RWPE2 (cell line): ENCODE results near the gene GPC5.

Experiments used
- ATAC-seq: fragments of 200-7000 bp; cut with Tn5 transposase; 3 replicates; pipeline ENCODE4 v1.9.1; 2021; ENCODE audit warnings: low read depth
- DNase-seq: peaks from one replicate; pipeline ENCODE4 v3.0.0-alpha.2; 2020; ENCODE audit warnings: low spot score
- H3K27ac ChIP-seq: fragments of 450-650 bp; 2 replicates; pipeline ENCODE4 v1.5.1; 2017; ENCODE audit warnings: mild to moderate bottlenecking; ENCODE audit not compliant: poor library complexity, severe bottlenecking
- H3K27me3 ChIP-seq: fragments of 250-450 bp; sonication (Bioruptor Pico); 2 replicates; pipeline ENCODE4 v1.5.1; 2021; ENCODE audit warnings: mild to moderate bottlenecking, moderate library complexity; ENCODE audit not compliant: insufficient read depth, poor library complexity, severe bottlenecking
- H3K36me3 ChIP-seq: fragments of 250-450 bp; sonication (Bioruptor Pico); 2 replicates; pipeline ENCODE4 v1.5.1; 2020; ENCODE audit warnings: low read depth, mild to moderate bottlenecking, moderate library complexity
- H3K4me1 ChIP-seq: fragments of 250-450 bp; sonication (Bioruptor Pico); 2 replicates; pipeline ENCODE4 v1.5.1; 2021; ENCODE audit warnings: mild to moderate bottlenecking, moderate library complexity; ENCODE audit not compliant: insufficient read depth, poor library complexity, severe bottlenecking
- H3K4me3 ChIP-seq: fragments of 250-450 bp; sonication (Bioruptor Pico); 2 replicates; pipeline ENCODE4 v1.5.1; 2021; ENCODE audit warnings: mild to moderate bottlenecking, moderate library complexity; ENCODE audit not compliant: severe bottlenecking
- H3K9me3 ChIP-seq: fragments of 250-450 bp; sonication (Bioruptor Pico); 2 replicates; pipeline ENCODE4 v1.5.1; 2021; ENCODE audit warnings: mild to moderate bottlenecking, moderate library complexity; ENCODE audit not compliant: severe bottlenecking
- CTCF ChIP-seq: fragments of 450-650 bp; IDR thresholded peaks from one replicate; pipeline ENCODE4 v1.5.1; 2017; ENCODE audit warnings: mild to moderate bottlenecking, moderate library complexity; ENCODE audit not compliant: poor library complexity, severe bottlenecking

Gene GPC5

DNA sequence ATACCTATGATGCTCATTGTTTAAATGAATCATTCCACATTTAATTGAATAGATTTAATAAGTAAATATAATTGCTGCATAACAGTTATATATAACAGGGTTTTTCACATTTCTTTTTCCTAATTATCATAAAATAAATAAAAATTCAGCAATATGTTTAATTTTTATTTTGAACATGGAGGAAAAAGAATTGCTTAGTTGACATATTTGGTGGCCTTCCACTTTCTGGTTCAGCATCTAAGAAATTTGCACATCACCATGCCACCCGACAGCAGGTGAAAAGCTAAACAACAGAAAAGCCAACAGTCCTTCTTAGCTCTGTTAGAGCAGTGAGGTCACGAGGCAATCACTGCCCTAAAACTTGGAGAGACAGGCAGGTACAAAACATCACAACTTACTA lies 790.2 kb downstream of the GPC5 start:
- Histone ChIP-seq H3K36me3 (no peaks in the 10 kb centered on the region), H3K27ac (no peak overlapping the region), H3K27me3 (no peaks in the 10 kb centered on the region), H3K9me3 (no peaks in the 10 kb centered on the region), H3K4me3 (no peak overlapping the region), H3K4me1 (no peaks in the 10 kb centered on the region)
- DNase-seq (no peak), ATAC-seq (no peak)
- no peak for TF ChIP-seq CTCF

- H3K27me3 ChIP-seq: no peaks in the 10 kb centered on the region
- no peak overlapping the region for H3K4me3 ChIP-seq
- ATAC-seq (no peak), DNase-seq (no peak)
- no peak overlapping the region for H3K27ac ChIP-seq
- TF ChIP-seq CTCF: no peak
- no peaks in the 10 kb centered on the region for H3K4me1 ChIP-seq
- no peaks in the 10 kb centered on the region for H3K9me3 ChIP-seq
- no peaks in the 10 kb centered on the region for H3K36me3 ChIP-seq
Measured at GRCh38 chr13:92196591-92197256, 798.3 kb downstream of the GPC5 start.

- no peaks in the 10 kb centered on the region for H3K9me3 ChIP-seq
- H3K27me3 ChIP-seq: no peaks in the 10 kb centered on the region
- DNase-seq (no peak), ATAC-seq (no peak)
- no peaks in the 10 kb centered on the region for H3K36me3 ChIP-seq
- no peak overlapping the region for H3K27ac ChIP-seq
- H3K4me1 ChIP-seq: no peaks in the 10 kb centered on the region
- H3K4me3 ChIP-seq: no peak overlapping the region
- TF ChIP-seq CTCF: no peak
Measured at GRCh38 chr13:92197669-92198068, 799.2 kb downstream of the GPC5 start.

GRCh38 chr13:92218615-92219014 lies 820.2 kb downstream of the GPC5 start:
- no peak for ATAC-seq
- H3K9me3 ChIP-seq: no peaks in the 10 kb centered on the region
- no peak for TF ChIP-seq CTCF
- H3K27ac ChIP-seq: no peak overlapping the region
- no peak overlapping the region for H3K4me3 ChIP-seq
- no peaks in the 10 kb centered on the region for H3K4me1 ChIP-seq
- no peaks in the 10 kb centered on the region for H3K27me3 ChIP-seq
- no peaks in the 10 kb centered on the region for H3K36me3 ChIP-seq
- no peak for DNase-seq

GRCh38 chr13:92221916-92222315 lies 823.5 kb downstream of the GPC5 start:
- Histone ChIP-seq H3K4me3 (no peak overlapping the region), H3K4me1 (no peaks in the 10 kb centered on the region), H3K9me3 (no peaks in the 10 kb centered on the region), H3K27ac (no peak overlapping the region), H3K27me3 (no peaks in the 10 kb centered on the region), H3K36me3 (no peaks in the 10 kb centered on the region)
- ATAC-seq: no peak
- no peak for TF ChIP-seq CTCF
- DNase-seq: no peak
